ENCODE measurements around the gene TRIM32. TPM values are rescaled to one million over a fixed set of nuclear protein-coding genes. Genes with fewer than 3 reads are reported as not detected.

The TRIM32 gene
- total RNA-seq, 1 donor from 2014 or later: 12.8 TPM

DNA sequence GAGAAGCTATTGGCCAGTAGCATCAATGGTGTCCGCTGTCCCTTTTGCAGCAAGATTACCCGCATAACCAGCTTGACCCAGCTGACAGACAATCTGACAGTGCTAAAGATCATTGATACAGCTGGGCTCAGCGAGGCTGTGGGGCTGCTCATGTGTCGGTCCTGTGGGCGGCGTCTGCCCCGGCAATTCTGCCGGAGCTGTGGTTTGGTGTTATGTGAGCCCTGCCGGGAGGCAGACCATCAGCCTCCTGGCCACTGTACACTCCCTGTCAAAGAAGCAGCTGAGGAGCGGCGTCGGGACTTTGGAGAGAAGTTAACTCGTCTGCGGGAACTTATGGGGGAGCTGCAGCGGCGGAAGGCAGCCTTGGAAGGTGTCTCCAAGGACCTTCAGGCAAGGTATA, 10.8 kb downstream of the TRIM32 start:
- no peak overlapping the region for H3K27ac ChIP-seq
- H3K4me1 ChIP-seq: peaks cover 45% of the 10 kb centered on the region
- TF ChIP-seq, protein P1, sequence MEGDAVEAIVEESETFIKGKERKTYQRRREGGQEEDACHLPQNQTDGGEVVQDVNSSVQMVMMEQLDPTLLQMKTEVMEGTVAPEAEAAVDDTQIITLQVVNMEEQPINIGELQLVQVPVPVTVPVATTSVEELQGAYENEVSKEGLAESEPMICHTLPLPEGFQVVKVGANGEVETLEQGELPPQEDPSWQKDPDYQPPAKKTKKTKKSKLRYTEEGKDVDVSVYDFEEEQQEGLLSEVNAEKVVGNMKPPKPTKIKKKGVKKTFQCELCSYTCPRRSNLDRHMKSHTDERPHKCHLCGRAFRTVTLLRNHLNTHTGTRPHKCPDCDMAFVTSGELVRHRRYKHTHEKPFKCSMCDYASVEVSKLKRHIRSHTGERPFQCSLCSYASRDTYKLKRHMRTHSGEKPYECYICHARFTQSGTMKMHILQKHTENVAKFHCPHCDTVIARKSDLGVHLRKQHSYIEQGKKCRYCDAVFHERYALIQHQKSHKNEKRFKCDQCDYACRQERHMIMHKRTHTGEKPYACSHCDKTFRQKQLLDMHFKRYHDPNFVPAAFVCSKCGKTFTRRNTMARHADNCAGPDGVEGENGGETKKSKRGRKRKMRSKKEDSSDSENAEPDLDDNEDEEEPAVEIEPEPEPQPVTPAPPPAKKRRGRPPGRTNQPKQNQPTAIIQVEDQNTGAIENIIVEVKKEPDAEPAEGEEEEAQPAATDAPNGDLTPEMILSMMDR (IDR thresholded peaks at IDR 0.05): no peak
- TF ChIP-seq POLR2AphosphoS5 (IDR thresholded peaks at IDR 0.05; ENCODE audit: insufficient read depth in 1 of 2, low read depth in 1 of 2): no peak
- TF ChIP-seq POLR2A (IDR thresholded peaks at IDR 0.05): no peak
- H3K36me3 ChIP-seq: peaks cover 0 to 22% of the 10 kb centered on the region in 2 donors
- H3K27me3 ChIP-seq: no peaks in the 10 kb centered on the region
- intact Hi-C loops (cut with DNase I): no loop called here
- H3K9me3 ChIP-seq: no peaks in the 10 kb centered on the region
- H3K4me3 ChIP-seq: no peak overlapping the region
- DNase-seq (ENCODE audit: extremely low spot score in 2 of 2): no peak

DNA sequence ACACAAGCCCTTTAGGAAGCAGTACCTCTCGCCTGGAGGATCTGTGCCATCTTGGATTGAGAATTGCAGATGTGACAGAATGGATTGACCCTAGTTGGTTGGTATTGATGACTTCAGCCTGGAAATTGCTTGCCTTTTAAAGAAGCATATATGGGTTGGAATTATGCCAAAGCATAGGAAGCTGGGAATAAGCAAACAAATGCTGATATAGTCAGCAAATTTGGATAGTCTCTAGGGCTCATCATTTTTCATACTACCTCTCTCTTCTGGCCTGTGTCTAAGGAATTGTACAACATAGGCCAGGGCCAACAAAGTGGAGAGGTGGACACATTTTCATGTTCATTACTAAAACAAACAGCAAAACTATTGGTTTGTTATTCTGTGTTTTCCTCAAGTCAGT, 13.2 kb downstream of the TRIM32 start:
- DNase-seq (ENCODE audit: extremely low spot score in 2 of 2): no peak
- H3K4me1 ChIP-seq: peaks cover 26% of the 10 kb centered on the region
- TF ChIP-seq POLR2AphosphoS5 (IDR thresholded peaks at IDR 0.05; ENCODE audit: insufficient read depth in 1 of 2, low read depth in 1 of 2) (no peak), POLR2A (IDR thresholded peaks at IDR 0.05) (no peak)
- TF ChIP-seq, protein P1 (IDR thresholded peaks at IDR 0.05): no peak
- peaks cover 0 to 22% of the 10 kb centered on the region in 2 donors for H3K36me3 ChIP-seq
- no peak overlapping the region for H3K4me3 ChIP-seq
- intact Hi-C loops (cut with DNase I): no loop called here
- H3K9me3 ChIP-seq: no peaks in the 10 kb centered on the region
- H3K27me3 ChIP-seq: no peaks in the 10 kb centered on the region
- H3K27ac ChIP-seq: no peak overlapping the region

- Histone ChIP-seq H3K36me3 (peaks cover 0 to 22% of the 10 kb centered on the region in 2 donors), H3K4me1 (peaks cover 17% of the 10 kb centered on the region), H3K27ac (no peak overlapping the region), H3K4me3 (no peak overlapping the region), H3K9me3 (no peaks in the 10 kb centered on the region), H3K27me3 (no peaks in the 10 kb centered on the region)
- intact Hi-C loops (cut with DNase I): no loop called here
- DNase-seq (ENCODE audit: extremely low spot score in 2 of 2): no peak
- TF ChIP-seq POLR2A (IDR thresholded peaks at IDR 0.05): no peak
- no peak for TF ChIP-seq POLR2AphosphoS5 (IDR thresholded peaks at IDR 0.05; ENCODE audit: insufficient read depth in 1 of 2, low read depth in 1 of 2)
- TF ChIP-seq, protein P1 (IDR thresholded peaks at IDR 0.05): no peak
These were observed 14.1 kb downstream of the TRIM32 start for GRCh38 chr9:116700882-116701865.

DNA sequence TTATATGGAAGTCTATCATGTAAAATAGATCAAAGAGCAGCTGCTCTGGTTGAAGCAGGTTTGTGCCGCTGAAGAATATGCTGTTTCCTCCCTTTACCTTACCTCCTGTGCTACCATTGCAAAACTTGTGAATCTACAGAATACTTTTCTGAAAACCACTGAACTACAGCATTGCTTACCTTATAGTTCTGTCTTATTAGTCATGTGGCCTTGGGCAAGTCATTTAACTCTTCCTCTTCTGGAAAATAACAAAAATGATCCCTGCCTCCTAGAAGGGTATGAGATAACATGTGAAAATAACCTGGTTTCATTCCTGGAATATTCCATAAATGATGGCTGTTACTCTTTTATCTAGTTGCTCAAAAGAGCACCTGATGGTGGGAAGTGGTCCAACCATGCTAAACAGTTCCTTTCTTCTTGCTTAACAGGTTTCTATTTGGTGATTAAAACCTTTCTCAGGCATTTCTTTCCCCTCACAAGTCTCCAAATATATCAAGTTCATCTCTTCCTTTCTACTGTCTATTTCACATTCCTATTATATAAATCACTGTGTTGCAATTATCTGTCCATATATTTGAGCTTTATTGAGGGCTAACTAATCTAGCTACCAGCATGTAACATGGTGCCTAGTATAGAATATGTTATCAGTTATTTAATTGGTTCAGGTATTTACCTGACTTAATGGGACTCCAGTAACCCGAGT, 15.0 kb downstream of the TRIM32 start:
- intact Hi-C loops (cut with DNase I): no loop called here
- TF ChIP-seq POLR2AphosphoS5 (IDR thresholded peaks at IDR 0.05; ENCODE audit: insufficient read depth in 1 of 2, low read depth in 1 of 2) (no peak), POLR2A (IDR thresholded peaks at IDR 0.05) (no peak)
- TF ChIP-seq, protein P1 (IDR thresholded peaks at IDR 0.05): no peak
- no peaks in the 10 kb centered on the region for H3K9me3 ChIP-seq
- no peak overlapping the region for H3K27ac ChIP-seq
- no peaks in the 10 kb centered on the region for H3K27me3 ChIP-seq
- no peak for DNase-seq (ENCODE audit: extremely low spot score in 2 of 2)
- H3K36me3 ChIP-seq: peaks cover 0 to 22% of the 10 kb centered on the region in 2 donors
- peaks cover 17% of the 10 kb centered on the region for H3K4me1 ChIP-seq
- no peak overlapping the region for H3K4me3 ChIP-seq
